T47D (cell line): ENCODE measurements around the gene BCL2L2.

Source experiments
- DNase-seq, 2 experiments: peaks; one replicate each; pipeline versions ENCODE4 v3.0.0 to v3.0.0-alpha.2; 2011 to 2012; ENCODE audit warnings: low read depth in 1 of 2, low spot score in 1 of 2
- JUND ChIP-seq: IDR thresholded peaks from 2 replicates; pipeline ENCODE4 v1.6.1; 2012; ENCODE audit warnings: low read depth
- in situ Hi-C: cut with HindIII; loops from 2 replicates; pipeline ENCODE4 v1.10.0; 2016; ENCODE audit warnings: low sequenced_read_pairs, low pct_unique_long_range_greater_than_20kb

Gene BCL2L2

DNA sequence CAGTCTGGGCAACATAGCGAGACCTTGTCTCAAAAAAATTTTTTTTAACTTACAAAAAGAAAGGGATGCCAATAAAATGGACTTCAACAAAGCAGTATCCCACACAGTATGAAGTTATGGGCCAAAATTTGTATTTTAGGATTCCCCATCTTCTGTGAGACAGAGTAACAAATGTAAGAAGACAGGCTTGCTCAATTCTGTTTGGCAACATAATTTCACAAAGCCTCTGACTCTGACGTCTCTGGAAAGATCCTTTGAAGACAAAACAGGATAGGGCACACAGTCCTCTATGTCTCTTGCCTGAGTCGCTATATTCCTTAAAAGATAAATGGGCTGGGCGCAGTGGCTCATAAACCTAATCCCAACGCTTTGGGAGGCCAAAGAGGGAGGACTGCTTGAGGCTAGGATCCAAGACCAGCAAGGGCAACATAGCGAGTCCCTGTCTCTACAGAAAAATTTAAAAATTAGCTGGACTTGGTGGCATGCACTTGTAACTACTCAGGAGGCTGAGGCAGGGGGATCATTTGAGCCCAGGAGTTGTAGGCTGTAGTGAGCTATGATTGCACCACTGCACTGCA, 19.6 kb upstream of the BCL2L2 start:
- TF ChIP-seq JUND, result no peak
- in situ Hi-C loops, result no loop called here
- no peak for DNase-seq

DNA sequence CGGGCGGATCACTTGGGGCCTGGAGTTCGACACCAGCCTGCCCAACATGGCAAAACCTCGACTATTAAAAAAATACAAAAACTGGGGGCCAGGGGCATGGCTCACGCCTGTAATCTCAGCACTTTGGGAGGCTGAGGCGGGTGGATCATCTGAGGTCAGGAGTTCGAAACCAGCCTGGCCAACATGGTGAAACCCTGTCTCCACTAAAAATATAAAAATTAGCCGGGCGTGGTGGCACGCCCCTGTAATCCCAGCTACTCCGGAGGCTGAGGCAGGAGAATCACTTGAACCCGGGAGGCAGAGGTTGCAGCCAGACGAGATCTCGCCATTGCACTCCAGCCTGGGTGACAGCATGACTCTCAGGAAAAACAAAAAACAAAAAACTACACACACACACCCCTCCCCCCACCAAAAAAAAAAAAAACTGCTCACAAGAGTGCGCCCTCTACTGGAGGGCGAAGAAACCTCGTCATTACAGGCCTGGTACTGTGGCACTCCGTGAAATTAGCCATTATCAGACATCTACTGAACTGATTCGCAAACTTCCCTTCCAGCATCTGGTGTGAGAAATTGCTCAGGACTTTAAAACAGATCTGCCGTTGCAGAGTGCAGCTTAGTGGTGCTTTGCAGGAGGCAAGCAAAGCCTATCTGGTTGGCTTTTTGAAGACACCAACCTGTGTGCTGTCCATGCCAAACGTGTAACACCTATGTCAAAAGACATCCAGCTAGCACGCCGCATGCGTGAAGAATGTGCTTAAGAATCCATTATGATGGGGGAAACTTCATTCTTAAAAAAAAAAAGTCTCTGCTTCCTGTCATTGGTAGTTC, 11.7 kb upstream of the BCL2L2 start:
- TF ChIP-seq JUND, result no peak
- in situ Hi-C loops, result no loop called here
- DNase-seq, result peak in 1 of 2 experiments; percentile 61

DNA sequence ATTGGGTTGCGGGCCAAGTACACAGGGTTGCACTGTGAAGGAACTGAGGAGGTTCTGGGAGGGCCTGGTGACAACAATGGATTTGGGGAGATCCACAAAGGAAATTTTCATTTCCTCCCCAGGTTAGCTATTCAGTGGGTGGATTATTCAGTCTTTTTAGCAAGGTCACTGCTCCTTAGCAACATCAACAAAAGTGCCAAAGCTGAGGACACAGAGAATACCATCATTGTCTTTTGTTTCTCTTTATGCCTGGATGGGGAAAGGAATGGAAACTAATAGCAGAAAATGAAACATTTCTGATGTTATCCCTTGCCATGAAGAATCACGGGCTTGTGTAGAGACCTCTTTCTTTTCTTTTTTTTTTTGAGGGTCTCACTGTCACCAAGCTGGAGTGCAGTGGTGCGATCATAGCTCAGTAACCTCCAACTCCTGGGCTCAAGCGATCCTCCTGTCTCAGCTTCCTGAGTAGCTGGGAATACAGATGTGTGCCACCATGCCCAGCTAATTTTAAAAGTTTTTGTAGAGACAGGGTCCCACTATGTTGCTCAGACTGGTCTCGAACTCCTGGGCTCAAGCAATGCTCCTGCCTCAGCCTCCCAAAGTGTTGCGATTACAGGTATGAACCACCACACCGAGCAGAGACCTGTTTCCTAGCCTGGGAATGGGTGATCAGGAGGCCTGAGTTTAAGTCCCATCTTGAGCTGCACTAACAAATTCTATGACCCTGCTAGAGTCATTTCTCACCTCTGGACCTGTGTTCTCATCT, 10.4 kb upstream of the BCL2L2 start:
- in situ Hi-C loops, result no loop called here
- TF ChIP-seq JUND, result no peak
- no peak for DNase-seq

DNA sequence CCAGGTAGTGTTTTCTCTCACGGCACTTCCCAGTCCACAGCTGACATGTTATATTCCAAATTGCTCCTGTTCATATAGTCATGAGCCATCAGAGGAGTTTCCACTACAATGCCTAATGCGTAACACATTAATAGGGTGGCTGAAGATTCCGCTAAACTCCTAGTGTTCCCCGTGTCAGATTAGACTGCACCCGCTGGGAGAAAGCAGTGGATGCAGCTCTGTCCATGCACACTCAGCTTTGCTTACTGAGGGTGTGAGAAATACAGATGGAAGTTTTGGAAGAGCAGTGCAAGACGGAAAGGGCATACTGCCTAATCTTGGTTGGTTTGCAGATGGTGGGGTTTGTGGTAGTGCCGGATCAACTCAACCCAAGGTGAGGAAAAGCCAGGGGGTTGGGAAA, 9.5 kb upstream of the BCL2L2 start:
- TF ChIP-seq JUND, result no peak
- no peak for DNase-seq
- in situ Hi-C loops, result no loop called here

DNA sequence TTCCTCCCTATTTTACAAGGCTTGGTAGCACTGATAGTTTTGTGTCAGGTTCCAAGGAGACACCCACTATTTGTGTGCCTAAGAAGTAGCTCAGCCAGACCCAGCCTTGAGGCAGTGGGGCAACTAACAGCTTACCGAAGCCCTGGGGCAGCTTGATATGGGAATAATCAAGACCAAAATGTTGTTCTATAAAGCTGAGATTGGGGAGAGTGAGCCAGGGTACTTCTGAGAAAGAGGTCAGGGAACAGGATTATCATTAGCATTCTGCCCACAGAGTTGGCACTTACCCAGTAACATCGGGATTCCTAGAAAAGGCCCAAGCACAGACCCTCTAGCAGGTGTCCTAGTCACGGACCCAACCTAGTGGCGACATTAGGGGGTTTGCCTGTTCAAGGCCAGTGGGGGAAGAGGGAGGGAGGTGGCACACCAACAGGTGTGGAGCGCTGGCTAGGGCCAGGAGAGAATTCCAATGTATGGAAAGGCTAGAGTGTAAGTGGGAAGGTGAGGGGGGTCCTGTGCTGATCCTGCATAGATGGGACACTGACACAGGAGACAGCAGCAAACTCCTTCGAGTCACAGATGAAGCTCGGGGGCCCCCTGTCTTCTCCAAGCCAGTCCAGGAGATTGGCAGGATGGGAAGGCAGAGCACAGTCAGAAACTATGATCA, 8.9 kb upstream of the BCL2L2 start:
- DNase-seq, result no peak
- no peak for TF ChIP-seq JUND
- in situ Hi-C loops, result no loop called here

DNA sequence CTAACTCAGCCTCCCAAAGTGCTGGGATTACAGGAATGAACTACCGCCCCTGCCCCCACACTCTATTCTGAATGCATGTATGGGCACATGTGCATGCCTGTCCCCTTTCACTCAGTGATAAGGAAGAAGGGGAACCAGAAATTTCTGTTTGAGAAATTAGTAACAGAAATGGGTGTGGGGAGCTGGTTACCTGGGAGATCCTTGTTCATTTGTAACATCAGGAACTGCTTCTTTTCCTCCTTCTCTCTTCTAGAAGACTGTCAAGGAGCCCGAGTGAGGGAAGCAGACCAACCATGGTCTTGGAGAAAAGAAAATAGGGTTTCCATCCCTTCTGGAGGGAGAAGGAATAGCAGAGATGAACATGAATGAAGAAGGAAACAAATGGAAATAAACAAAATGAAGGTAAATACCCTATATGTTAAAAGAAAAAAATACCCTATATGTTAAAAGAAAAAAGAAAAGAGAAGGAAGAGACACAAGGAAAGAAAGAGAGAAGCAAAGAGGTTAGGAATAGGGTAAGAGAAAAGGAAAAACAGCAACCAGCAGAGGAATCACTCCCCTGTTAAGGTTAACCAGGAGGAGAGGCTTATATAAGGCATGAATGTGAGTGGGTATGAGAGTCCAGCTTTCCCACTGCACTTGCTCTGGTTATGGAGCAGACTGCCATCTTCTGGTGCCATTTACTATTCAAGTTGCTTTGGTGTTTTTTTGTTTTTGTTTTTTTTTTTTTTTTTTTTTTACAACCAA, 7.2 kb upstream of the BCL2L2 start:
- no peak for TF ChIP-seq JUND
- peak; percentile 17 to 69 for DNase-seq
- in situ Hi-C loops, result no loop called here

DNA sequence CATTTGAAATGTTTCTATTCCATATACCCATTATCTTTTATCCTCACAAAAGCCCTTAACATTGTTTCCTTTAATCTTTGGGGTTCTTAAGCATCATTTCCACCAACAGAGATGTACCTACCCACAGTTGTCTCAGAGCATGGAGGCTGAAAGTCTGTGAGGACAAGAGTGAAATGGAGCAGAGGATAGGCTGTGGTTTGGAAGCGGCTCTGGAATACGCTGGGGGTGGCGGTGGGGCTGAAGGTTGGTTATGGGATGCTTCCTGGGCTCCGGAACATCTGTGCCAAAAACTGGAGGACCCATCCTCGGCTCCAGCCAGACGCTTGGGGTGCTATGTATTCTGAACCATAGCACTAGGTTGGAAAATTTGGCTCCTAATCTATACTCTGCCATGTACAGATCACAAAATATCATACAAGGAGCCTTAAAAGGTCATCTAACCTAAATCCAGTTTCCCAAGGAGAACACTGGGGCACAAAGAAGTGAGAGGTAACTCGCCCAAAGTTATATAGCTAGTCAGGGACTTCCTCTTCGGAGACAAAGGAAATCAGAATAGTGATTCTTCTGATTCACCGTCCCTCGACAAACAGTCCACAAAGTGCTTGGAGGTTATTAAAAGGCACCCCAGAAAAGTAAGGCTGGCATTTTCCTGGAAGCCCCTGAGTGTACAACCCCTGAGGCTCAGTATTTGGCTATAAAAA, 6.5 kb upstream of the BCL2L2 start:
- no peak for DNase-seq
- in situ Hi-C loops, result no loop called here
- TF ChIP-seq JUND, result no peak

DNA sequence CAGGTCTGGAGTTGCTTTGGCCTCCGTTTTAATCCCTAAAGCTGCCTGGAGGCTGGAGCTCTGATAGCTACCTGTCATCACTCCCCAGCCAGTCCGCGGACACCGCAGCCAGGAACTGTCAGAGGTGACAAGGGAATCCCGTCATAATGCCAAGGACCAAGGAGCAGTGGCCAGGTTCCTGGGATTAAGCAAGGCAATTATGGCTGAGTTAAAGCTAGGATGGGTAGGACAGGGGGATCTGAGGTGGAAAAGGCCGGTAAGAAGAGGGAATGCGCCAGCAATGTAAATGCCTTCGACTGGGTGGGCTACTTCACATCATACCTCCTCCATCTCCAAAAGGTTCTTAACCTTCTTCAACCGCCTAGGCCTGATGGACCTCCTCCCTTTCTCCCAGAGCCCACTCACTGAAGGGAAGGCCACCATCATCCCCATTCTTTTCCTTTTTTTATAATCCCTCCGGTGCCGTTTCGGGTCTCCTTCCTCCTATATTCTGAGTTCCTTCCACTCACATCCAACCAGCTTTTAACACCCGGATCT, 5.9 kb upstream of the BCL2L2 start:
- DNase-seq, result peak in 1 of 2 experiments; percentile 37
- in situ Hi-C loops, result no loop called here
- no peak for TF ChIP-seq JUND

DNA sequence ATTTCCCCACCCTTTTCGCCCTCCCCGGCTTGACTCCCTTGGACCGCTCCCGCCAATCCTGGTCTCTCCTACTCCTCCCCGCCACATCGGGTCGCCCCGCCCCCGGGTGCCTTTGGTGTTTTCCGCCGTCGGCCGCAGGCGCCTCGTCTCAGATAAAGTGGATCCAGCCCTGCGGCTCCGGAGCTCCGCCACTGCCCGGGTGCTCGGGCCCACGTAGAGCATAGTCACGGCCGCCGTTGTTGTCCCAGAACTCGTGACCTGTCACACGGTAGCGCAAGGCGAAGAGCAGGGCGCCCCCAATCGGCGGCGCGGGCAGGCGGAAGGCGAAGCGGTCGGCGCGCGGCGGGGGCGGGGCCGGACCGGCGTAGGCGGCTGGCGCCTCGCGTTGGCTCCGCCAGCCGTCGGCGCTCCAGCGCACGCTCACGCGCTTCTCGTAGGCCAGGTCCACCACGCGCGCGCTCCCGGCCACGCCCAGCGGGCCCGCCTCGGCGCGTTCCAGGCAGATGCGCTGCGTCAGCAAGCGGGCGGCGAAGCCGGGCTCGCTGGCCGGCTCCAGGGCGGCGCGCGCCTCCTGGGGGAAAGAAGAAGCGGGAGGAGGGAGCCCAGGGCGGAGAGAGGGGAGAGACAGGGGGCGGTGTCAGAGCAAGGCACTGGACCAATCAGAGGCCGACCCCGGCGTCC, 5.2 kb upstream of the BCL2L2 start:
- in situ Hi-C loops, result no loop called here
- TF ChIP-seq JUND, result no peak
- peak; percentile 90 to 97 for DNase-seq

DNA sequence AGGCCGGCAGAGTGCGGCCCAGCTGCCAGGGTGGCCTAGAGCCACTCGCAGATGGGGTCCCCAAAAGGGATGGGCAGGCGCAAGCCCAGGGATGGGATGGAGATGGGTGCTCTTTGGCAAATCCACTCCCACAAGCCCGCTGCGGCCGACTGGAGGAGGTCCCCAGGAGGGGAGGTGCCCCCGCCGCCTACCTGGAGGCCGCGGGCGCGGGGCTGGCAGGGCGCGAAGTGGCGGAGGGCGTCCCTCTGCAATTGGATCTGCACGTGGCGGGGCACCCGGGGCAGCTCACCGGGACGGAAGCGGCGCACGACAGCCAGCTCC, 4.7 kb upstream of the BCL2L2 start:
- DNase-seq, result no peak
- TF ChIP-seq JUND, result no peak
- in situ Hi-C loops, result no loop called here
